HL-60 (cell line): Measurements from ENCODE around the gene GPR137.

Experiments used
- DNase-seq, 2 experiments: peaks; one replicate each; pipeline ENCODE4 v3.0.0-alpha.2; 2010 to 2020; ENCODE audit warnings: low read depth in 1 of 2, low spot score in 1 of 2
- H3K27ac ChIP-seq: fragments of 250-450 bp; sonication (Bioruptor Pico); replicated peaks from 2 replicates; pipeline ENCODE4 v1.5.1; 2020; ENCODE audit warnings: mild to moderate bottlenecking, moderate library complexity
- H3K27me3 ChIP-seq: fragments of 250-450 bp; sonication (Bioruptor Pico); 2 replicates; pipeline ENCODE4 v1.5.1; 2021; ENCODE audit warnings: mild to moderate bottlenecking, moderate library complexity; ENCODE audit not compliant: insufficient read depth, poor library complexity, severe bottlenecking
- H3K4me3 ChIP-seq: replicated peaks from 2 replicates; pipeline ENCODE4 v1.5.1; 2011; ENCODE audit warnings: mild to moderate bottlenecking, control low read depth, low read length; ENCODE audit not compliant: insufficient read depth
- CTCF ChIP-seq: IDR thresholded peaks from one replicate; pipeline ENCODE4 v1.5.1; 2011; ENCODE audit warnings: low read length, control low read depth, inconsistent platforms; ENCODE audit not compliant: insufficient read depth
- GABPA ChIP-seq: IDR thresholded peaks from 2 replicates; pipeline ENCODE4 v1.6.1; 2012; ENCODE audit warnings: low read depth
- POLR2AphosphoS5 ChIP-seq: IDR thresholded peaks from 2 replicates; pipeline ENCODE4 v1.6.1; 2012; ENCODE audit warnings: low read depth
- SPI1 ChIP-seq: IDR thresholded peaks from 2 replicates; pipeline ENCODE4 v1.6.1; 2012; ENCODE audit warnings: low read depth, mild to moderate bottlenecking, borderline replicate concordance
- TF ChIP-seq, protein P1 (sequence below): IDR thresholded peaks from 2 replicates; pipeline ENCODE4 v1.6.1; 2012; ENCODE audit warnings: low read depth; ENCODE audit not compliant: insufficient replicate concordance

Gene GPR137

DNA sequence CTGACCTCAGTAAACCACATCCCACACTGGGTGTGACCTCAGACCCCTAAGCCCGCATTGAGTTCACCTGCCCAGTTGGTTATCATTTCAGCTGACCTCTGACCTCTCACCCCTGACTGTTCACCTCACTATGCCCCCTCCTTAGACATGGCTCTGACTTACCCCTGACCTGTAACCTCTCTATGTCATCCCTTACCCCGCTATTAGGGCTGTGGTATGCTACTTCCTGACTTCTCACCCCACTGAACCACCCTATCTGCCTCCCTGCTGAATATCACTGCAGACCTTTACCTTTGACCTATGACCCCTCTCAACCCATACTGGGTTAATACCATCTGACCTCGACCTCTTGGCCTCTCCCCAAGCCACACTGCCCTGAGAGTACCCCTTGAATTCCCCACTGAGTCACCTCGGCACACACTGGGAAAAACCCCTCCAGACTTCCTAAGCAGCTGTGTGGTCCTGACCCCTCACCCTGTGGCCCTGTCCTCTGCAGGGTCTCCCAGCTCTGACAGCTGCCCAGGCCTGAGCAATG, 26.0 kb upstream of the GPR137 start:
- Histone ChIP-seq H3K27ac (no peak overlapping the region), H3K27me3 (no peaks in the 10 kb centered on the region), H3K4me3 (no peak overlapping the region)
- TF ChIP-seq CTCF: no peak
- DNase-seq: no peak

DNA sequence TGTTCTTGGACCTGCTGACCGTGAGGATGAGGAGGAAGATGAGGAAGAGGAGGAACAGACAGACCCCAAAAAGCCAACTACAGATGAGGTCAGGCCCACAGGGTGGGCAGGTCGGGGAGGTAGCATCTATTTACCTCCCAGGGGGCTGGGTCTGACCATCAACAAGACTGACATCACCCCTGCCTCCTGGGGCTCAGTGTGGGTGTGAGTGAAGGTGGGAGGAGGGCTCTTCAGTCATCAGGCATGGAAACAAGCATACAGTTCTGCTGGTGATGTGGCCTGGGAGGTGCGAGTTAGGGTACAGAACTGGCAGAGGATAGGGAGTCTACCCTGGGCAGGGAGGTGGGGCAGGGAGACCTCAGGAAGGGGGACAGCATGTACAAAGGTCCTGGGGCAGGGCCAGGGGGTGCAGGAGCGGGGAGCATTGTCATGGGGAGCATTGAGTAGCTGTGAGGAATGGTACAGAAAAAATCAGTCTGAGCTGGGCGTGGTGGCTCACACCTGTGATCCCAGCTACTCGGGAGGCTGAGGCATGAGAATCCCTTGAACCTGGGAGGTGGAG, 25.4 kb upstream of the GPR137 start:
- H3K4me3 ChIP-seq: no peak overlapping the region
- H3K27me3 ChIP-seq: no peaks in the 10 kb centered on the region
- no peak for DNase-seq
- TF ChIP-seq, protein P1, sequence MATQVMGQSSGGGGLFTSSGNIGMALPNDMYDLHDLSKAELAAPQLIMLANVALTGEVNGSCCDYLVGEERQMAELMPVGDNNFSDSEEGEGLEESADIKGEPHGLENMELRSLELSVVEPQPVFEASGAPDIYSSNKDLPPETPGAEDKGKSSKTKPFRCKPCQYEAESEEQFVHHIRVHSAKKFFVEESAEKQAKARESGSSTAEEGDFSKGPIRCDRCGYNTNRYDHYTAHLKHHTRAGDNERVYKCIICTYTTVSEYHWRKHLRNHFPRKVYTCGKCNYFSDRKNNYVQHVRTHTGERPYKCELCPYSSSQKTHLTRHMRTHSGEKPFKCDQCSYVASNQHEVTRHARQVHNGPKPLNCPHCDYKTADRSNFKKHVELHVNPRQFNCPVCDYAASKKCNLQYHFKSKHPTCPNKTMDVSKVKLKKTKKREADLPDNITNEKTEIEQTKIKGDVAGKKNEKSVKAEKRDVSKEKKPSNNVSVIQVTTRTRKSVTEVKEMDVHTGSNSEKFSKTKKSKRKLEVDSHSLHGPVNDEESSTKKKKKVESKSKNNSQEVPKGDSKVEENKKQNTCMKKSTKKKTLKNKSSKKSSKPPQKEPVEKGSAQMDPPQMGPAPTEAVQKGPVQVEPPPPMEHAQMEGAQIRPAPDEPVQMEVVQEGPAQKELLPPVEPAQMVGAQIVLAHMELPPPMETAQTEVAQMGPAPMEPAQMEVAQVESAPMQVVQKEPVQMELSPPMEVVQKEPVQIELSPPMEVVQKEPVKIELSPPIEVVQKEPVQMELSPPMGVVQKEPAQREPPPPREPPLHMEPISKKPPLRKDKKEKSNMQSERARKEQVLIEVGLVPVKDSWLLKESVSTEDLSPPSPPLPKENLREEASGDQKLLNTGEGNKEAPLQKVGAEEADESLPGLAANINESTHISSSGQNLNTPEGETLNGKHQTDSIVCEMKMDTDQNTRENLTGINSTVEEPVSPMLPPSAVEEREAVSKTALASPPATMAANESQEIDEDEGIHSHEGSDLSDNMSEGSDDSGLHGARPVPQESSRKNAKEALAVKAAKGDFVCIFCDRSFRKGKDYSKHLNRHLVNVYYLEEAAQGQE: no peak
- no peak for TF ChIP-seq SPI1
- TF ChIP-seq CTCF: no peak
- TF ChIP-seq POLR2AphosphoS5: no peak
- no peak for TF ChIP-seq GABPA
- no peak overlapping the region for H3K27ac ChIP-seq

- no peaks in the 10 kb centered on the region for H3K27me3 ChIP-seq
- TF ChIP-seq SPI1 (no peak), CTCF (no peak), POLR2AphosphoS5 (no peak), GABPA (no peak)
- TF ChIP-seq, protein P1: no peak
- no peak overlapping the region for H3K27ac ChIP-seq
- H3K4me3 ChIP-seq: no peak overlapping the region
- DNase-seq: no peak
Measured at GRCh38 chr11:64261556-64262080, 24.0 kb upstream of the GPR137 start.
